Activated T-cell treated with anti-CD3 and anti-CD28 coated beads for 24 hours (primary cell): Measurements from ENCODE around the gene TFCP2L1.
"Not testable (repeated sequence)": the region's sequence is repeated elsewhere in the genome, so short reads cannot be mapped to it uniquely, and the experiment has no call there.

Experiments
- DNase-seq: peaks from one replicate; pipeline ENCODE4 v3.0.0-alpha.2; 2020; ENCODE audit warnings: low read depth

The TFCP2L1 gene

DNA sequence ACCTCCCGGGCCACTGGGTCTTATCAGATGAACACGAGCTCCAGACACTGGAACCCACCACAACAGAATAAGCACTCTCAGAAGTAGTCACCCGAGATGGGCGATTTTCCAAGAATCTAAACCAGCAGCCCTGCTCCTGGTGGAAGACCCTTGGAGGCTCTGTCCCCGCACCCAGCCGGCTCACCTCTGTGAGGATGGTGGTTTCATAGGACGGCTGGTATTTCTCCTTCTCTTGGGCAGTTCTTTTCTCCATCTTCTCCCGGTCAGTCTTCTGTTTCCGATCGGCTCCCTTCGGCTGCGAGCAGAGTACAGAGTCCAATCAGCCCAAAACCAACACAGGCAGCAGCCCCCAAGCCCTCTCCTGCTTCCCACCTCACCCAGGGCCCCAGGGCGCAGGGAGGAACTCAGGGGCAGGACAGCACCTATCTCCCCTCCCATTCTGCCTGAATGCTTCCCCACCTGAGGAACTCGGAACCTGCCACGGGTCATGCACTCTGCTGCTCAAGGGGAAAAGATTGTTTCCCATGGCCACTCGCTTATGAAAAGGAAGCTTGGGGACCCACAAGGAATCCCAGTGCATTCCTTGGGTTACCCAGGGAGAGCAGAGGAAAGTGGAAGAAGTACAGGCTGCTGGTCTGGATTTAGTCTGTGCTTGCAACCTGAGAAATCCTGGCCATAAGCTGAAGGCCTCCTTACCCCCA, 42.7 kb downstream of the TFCP2L1 start:
- DNase-seq, result no peak

GRCh38 chr2:121241466-121241865, 43.5 kb downstream of the TFCP2L1 start:
- no peak for DNase-seq

DNA sequence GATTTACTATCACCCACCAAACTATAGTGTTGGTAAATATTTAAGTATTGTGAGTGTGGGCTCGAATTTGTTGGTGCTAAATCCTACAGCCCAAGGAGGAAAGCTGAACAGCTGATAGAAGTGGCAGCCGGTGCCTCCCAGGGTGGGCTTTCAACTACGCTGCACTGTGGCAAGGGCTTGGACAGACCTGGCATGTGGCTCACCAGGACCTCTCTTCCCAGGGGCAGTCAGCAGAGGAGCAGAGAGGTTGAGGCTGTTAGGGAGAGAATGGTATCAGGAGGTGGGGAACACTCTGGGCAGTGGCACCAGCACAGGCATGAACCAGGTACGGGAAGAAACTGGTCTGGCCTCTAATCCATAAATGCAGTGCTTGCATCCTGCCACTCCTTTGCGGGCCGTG, 44.6 kb downstream of the TFCP2L1 start:
- no peak for DNase-seq

- no peak for DNase-seq
These were observed 45.0 kb downstream of the TFCP2L1 start for GRCh38 chr2:121239969-121240368.

DNA sequence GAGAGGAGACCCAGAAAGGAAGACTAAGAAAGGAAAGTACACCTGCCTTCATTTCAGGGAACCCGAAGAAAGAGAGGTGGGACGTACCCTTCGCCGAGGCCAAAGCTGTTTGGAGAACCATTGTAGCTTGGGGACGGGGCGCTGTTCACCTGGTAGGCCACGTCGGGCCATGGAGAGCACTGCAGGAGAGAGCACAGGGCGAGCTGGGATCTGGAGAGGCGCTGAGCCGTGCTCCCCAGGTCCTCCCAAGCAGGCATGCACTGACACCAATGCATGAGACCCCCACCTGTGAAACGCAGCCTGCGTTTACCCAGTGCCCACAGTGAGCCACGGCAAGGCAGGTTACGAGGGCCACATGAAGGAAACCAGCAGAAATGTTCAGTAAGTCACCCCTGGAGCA, 45.5 kb downstream of the TFCP2L1 start:
- DNase-seq, result no peak

DNA sequence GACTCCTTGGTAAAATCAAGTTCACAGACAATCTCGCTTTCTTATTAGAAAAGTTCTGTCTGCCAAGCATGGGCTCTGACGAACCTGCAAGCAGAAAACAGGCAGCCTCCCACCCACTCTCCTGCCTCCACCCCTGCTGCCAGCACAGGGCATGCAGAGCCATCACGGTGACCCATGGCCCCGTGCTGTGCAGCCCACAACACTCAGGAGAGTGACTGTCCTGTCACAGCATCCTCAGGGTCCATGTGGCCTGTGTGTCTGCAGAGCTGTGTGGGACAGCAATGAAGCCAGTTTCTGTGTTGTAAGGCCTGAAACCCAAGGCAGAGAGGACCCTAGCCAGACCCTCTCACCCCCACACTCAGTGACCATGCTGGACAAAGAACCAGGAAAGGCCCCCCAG, 46.2 kb downstream of the TFCP2L1 start:
- no peak for DNase-seq

GRCh38 chr2:121237980-121238665, 46.9 kb downstream of the TFCP2L1 start:
- DNase-seq, result no peak

DNA sequence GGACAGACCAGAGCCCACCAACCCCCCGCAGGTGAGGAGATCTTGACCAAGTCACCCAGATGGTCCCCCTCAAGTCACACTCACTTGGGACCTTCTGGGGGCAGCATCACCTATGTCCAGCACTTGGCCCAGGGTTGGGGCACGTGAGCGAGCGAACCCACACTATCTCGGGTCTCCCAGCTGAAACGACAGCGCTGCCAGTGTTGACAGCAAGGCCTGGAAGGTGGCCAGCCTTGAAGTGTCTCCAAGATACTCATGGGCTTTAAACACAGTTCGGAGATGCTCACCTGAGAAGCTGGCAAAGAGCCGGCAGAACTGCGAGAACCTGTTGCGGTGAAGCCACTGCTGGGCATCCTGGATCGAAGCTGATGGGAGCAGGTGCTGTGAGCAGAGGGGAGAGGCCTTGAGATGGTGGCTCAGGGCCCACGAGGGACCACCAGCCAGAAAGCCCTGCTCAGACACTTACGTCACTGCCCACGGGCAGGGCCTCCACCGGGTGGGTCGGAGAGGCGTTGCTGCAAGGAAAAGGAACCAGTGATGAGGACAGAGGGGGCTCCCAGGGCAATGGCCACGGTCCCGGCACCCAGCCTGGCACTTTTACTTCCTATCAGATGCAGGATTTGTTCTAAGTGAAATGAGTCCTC, 47.5 kb downstream of the TFCP2L1 start:
- no peak for DNase-seq

- DNase-seq, result no peak
These were observed 48.3 kb downstream of the TFCP2L1 start for GRCh38 chr2:121236650-121237180.

DNA sequence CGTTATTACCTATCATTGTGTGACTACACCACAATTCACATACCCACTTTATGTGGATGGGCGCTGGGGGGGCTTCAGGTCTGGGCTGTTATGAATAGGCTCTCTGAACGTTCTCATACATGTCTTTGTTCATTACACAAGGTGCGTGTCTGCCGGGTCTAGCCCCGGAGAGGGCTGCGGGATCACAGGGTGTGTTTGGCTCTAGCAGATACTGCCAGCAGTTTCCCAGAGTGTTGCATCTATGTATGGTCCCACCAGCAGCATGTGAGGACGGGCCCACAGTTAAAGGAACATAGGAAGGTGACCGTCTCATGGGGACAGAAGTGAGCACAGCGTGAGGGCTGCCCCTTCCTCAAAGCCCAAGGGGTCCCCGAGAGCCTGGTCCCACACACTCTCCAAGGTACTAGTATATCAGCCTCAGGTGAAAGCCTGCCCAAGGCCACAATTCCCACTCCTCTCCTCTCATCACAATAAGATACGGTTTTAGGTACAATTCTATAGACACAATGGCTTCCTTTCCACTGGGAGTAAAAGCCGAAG, 48.8 kb downstream of the TFCP2L1 start:
- no peak for DNase-seq

DNA sequence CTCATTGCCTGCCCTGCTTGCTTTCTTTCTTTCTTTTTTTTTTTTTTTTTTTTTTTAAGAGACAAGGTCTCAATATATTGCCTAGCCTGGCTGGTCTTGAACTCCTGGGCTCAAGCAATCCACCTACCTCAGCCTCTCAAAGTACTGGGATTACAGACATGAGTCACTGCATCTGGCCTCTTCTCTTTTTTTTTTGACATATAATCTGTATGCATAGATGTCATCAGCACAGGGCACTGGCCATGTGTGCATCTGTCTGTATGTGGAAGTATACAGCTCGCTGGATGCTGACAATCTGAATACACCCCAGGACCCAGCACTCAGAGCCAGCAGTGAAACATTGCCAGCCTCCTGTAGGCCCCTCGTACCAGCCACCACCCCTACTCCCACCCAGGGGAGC, 49.5 kb downstream of the TFCP2L1 start:
- no peak for DNase-seq

DNA sequence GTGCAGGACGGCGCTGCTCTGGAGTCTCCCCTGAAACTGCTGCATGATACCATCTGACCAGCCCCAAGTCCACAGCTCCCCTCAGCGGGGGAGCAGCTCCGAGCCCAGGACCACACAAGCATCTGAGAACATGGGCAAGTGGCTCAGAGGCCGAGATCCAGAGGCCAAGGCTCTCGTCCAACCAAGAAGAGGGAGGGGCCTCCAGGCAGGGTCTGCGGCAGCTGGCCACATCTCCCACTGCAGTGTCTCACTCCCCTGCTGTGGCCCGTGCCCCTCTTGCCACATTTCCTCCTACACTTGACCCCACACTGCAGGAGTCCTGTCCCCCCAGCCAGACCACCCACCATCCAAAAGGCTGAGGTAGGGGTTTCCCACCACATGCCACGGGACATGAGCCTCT, 50.2 kb downstream of the TFCP2L1 start:
- DNase-seq, result no peak

DNA sequence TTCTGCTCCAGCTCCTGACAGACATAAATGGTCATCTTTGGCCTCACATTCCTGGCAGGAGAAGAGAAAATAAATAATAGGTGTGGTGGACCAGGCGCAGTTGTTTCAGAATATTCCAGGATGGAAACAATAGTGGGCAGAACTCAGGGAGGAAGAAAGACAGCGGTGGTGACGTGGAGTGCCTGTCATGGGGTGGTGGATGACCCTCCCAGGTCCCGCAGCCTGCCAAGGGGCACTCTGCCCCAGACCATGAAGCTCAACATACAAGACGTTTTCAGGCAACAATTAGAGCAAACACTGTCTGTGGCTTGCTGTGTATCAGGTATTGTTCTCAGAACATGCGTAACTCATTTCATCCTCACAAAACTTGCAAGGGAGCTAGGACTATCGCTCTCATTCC, 50.9 kb downstream of the TFCP2L1 start:
- no peak for DNase-seq

- DNase-seq, result no peak
These were observed 51.4 kb downstream of the TFCP2L1 start for GRCh38 chr2:121233486-121234110.

- no peak for DNase-seq
These were observed 52.3 kb downstream of the TFCP2L1 start for GRCh38 chr2:121232626-121233265.

DNA sequence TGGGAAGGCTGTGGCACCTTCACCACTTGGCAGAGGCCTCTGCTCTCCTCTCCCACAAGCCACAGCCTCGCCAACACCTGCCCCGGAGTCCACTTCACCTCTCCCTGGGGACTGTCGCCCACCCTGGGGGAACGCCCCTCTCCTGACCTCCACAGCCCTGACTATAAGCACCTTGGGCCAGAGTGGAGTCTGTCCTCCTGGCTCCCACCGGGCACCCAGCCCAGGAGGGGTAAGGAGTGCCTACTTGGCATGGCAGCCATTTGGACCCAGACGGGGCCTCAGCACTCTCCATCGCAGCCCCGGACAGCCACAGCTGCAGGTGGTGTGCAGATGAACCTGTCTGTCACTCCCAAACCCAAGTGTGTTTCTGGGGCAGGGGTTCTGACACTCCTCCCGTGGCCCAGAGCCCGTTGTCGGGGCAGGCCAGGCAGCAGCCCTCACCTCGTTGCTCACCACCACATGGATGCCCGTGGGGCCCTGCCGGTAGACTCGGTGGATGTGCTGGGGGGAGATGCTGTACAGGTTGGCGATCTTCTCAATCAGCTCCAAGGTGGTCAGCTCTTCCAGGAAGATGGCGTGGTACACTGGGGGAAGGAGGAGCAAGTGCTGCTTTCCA, 53.5 kb downstream of the TFCP2L1 start:
- no peak for DNase-seq

DNA sequence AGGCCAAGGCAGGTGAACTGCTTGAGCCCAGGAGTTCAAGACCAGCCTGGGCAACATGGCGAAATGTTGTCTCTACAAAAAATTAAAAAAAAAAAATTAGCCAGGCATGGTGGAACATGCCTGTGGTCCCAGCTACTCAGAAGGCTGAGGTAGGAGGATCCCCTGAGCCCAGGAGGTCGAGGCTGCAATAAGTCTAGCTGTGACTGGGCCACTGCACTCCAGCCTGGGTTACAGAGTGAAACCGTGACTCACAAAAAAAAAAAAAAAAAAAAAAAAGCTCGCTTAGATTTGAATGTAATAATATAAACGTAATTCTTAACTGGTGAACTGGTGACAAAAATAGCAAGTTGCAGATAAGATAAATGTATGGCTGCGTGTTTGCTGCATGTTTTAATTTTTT, 56.5 kb downstream of the TFCP2L1 start:
- DNase-seq, result no peak

DNA sequence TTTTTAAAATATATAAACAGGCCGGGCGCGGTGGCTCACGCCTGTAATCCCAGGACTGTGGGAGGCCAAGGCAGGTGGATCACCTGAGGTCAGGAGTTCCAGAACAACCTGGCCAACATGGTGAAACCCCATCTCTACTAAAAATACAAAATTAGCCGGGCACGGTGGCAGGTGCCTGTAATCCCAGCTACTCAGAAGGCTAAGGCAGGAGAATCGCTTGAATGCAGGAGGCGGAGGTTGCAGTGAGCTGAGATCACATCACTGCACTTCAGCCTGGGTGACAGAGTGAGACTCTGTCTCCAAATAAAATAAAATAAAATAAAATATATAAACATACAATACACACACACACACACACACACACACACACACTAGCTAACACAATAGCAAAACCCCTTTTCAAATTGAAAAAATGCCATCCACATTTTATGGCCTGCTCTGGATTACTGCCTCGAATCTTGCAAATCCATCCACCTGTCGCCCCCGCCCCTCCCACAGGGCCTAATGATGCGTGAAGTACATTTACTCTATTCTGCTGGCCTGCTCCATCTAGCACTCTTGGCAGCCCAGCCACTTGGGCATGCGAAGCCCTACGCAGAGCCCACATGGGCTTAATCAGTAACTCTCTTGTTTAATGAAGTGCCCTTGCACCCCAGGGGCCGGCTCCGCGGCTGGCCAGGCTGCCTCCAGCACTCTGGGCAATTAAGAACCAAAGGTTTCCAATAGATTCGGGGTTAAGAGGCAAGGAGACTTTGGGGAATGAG, 57.4 kb downstream of the TFCP2L1 start:
- not testable (repeated sequence) for DNase-seq

GRCh38 chr2:121225681-121226080, 59.3 kb downstream of the TFCP2L1 start:
- DNase-seq, result not testable (repeated sequence)

DNA sequence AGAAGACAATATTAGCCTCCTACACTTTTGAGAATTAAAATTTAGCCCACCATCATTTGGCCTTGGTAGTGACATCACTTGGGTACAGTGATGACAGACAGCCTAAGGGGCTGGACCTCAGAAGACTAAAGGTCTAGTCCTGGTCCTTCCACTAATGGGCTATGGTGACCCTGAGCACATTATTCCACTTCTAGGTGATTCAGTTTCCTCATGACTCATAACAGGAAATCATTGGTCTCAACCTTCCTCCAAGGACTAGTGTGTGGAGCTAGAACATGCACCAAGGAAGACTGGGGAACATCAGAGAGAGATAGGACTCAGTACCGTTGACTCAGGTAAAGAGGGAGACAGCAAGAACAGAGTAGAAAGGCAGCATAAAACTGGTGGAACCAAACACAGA, 64.0 kb downstream of the TFCP2L1 start:
- no peak for DNase-seq

DNA sequence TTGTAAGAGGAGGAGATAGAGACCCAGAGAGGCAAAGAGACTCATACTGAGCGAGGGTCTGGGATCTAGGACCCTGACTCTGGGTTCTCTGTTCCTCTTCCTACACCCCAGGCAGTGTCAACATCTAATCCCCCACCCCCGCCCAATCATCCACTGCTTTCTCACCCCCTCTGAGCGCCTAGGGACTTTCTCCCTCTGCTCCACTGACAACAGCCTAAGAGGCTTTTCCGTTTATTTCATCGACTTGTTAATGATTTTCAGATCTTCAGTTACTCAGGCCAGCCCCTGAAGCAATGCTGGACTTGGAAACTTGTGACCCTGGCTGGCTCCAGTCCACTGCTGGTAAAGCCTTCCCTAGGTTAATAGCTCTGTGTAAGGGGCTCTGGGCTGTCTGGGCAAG, 65.1 kb downstream of the TFCP2L1 start:
- DNase-seq, result no peak
